ENCODE data around the gene C14orf93.

DNA sequence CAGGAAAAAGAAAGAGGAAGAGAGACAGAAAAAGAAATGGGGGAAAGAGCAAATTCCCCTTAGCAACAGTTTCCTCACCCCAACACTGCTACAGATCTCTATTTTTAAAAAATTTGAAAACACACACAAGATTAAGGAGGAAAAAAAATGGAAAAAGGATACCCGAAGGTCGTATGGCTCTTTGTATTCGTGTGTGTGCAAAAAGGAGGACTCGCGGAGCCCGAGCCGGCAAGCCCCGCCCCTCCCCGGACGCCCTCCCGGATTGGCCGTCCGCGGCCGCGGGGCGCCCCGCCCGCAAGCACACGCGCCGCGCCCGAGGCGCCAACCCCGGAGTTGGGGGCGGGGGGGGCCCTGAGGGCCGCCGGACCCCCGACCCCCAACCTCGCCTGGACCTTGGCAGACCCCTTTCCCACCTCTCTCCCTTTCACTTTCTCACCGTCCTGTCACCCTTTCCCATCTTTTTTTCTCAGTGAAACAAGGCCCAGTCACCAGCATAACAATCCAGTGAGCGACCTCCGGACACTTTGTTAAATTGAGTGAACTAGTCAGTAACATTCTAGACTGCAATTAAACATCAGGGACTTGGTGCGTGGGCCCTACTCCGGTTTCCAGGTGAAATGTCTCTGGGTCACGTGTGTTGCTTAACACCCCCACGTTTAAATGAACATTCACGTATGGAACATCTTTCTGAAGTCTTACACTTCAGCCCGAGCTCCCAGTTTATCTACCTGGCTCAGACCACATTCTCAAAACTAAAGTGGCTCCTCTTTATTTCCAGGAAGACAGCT is at the start of gene C14orf93:
- TF ChIP-seq, protein P1, sequence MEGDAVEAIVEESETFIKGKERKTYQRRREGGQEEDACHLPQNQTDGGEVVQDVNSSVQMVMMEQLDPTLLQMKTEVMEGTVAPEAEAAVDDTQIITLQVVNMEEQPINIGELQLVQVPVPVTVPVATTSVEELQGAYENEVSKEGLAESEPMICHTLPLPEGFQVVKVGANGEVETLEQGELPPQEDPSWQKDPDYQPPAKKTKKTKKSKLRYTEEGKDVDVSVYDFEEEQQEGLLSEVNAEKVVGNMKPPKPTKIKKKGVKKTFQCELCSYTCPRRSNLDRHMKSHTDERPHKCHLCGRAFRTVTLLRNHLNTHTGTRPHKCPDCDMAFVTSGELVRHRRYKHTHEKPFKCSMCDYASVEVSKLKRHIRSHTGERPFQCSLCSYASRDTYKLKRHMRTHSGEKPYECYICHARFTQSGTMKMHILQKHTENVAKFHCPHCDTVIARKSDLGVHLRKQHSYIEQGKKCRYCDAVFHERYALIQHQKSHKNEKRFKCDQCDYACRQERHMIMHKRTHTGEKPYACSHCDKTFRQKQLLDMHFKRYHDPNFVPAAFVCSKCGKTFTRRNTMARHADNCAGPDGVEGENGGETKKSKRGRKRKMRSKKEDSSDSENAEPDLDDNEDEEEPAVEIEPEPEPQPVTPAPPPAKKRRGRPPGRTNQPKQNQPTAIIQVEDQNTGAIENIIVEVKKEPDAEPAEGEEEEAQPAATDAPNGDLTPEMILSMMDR (conservative IDR thresholded peaks at IDR 0.05; ENCODE audit: low read length): no peak
- no peak for TF ChIP-seq EZH2phosphoT487 (IDR thresholded peaks at IDR 0.05; ENCODE audit: borderline replicate concordance)
